ENCODE results near the gene ZNF280A. TPM values are rescaled to one million over a fixed set of nuclear protein-coding genes. Genes with fewer than 3 reads are reported as not detected.
"Not testable (repeated sequence)": the region's sequence is repeated elsewhere in the genome, so short reads cannot be mapped to it uniquely, and the experiment has no call there.

The ZNF280A gene
- total RNA-seq, 2 experiments from 2014 or later: not detected

DNA sequence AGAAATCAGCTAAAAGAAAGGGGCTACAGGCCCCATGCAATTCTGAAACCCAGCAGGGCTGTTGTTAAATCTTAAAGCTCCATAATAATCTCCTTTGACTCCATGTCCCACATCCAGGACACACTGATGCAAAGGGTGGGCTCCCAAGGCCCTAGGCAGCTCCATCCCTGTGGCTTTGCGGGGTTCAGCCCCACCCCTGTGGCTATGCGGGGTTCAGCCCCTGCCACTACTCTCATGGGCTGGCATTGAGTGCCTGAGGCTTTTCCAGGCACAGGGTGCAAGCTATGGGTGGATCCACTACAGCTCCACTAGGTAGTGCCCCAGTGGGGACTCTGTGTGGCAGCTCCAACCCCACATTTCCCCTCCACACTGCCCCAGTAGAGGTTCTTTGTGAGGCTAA is 8.7 kb upstream of the ZNF280A start:
- Mint-ChIP-seq H3K27ac (no peak overlapping the region), H3K9me3 (peaks cover 1% of the 10 kb centered on the region), H3K4me1 (no peaks in the 10 kb centered on the region), H3K27me3 (peaks cover 10% of the 10 kb centered on the region), H3K36me3 (no peaks in the 10 kb centered on the region), H3K4me3 (no peak overlapping the region)
- DNase-seq: no peak

DNA sequence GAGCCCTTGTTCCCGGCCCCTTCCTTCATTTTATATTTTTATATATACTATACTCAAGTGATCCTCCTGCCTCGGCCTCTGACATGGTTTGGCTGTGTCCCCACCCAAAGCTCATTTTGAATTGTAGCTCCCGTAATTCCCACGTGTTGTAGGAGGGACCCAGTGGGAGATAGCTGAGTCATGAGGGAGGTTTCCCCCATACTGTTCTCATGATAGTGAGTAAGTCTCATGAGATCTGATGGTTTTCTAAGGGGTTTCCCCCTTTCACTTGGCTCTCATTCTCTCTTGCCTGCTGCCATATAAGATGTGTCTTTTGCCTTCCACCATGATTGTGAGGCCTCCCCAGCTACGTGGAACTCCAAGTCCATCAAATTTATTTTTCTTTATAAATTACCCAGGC is 7.2 kb upstream of the ZNF280A start:
- Mint-ChIP-seq H3K4me1 (no peaks in the 10 kb centered on the region), H3K36me3 (no peaks in the 10 kb centered on the region), H3K4me3 (no peak overlapping the region), H3K27ac (no peak overlapping the region), H3K9me3 (peaks cover 1% of the 10 kb centered on the region), H3K27me3 (peaks cover 14% of the 10 kb centered on the region)
- DNase-seq: no peak

DNA sequence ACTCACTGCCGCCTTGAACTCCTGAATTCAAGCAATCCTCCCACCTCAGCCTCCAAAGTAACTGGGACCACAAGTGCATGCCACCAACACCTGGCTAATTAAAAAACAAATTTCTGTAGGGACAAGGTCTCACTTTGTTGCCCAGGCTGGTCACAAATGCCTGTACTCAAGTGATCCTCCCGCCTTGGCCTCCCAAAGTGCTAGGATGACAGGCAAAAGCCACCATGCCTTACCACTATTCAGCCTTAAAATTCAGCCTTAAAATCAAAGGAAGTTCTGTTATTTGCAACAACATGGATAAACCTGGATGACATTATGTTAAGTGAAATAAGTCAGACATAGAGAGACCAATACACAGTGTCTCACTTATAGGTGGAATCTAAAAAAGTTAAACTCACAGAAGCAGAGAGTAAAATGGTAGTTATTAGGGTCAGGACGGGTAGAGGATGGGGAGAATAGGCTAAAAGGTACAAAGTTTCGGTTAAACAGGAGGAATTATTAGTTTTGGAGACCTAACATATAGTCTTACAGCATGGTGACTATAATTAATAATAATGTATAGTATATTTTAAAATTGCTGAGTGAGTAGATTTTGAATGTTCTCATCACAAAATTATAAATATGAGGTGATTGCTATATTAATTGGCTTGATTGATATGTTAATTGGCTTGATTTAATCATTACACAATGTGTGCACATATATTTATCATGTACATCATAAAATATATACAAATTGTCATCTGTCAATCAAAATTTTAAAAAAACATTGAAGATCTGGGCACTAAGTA is 6.2 kb upstream of the ZNF280A start:
- DNase-seq: no peak
- no peak overlapping the region for H3K27ac Mint-ChIP-seq
- H3K4me3 Mint-ChIP-seq: no peak overlapping the region
- H3K27me3 Mint-ChIP-seq: peaks cover 14% of the 10 kb centered on the region
- no peaks in the 10 kb centered on the region for H3K4me1 Mint-ChIP-seq
- peaks cover 1% of the 10 kb centered on the region for H3K9me3 Mint-ChIP-seq
- H3K36me3 Mint-ChIP-seq: no peaks in the 10 kb centered on the region

DNA sequence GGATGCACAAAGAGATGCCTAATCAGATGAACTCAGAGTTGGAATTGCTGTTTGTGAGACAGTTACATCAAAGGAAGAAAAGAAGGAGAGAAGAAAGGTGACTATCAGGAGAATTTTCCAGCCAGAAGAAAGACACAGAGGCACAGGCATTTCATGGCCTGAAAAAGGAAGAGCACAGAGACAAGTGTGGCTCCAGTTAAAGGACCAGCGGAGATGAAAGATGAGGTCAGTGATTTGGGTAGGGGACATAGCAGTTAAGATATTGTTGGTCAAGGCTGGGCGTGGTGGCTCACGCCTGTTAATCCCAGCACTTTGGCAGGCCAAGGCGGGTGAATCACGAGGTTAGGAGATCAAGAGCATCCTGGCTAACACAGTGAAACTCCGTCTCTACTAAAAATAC is 3.4 kb upstream of the ZNF280A start:
- peaks cover 1% of the 10 kb centered on the region for H3K9me3 Mint-ChIP-seq

DNA sequence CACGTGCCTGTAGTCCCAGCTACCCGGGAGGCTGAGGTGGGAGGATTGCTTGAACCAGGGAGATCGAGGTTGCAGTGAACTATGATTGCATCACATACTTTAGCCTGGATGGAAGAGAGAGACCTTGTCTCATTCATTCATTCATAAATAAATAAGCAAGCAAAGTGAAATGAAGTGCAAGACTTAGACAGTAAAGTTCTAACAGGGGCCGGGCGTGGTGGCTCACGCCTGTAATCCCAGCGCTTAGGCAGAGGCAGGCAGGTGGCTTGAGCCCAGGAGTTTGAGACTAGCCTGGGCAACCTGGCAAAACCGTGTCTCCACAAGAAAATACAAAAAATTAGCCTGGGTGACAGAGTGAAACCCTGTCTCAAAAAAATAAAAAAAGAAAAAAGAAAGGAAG is 1.6 kb upstream of the ZNF280A start:
- Mint-ChIP-seq H3K27ac (no peak overlapping the region), H3K36me3 (no peaks in the 10 kb centered on the region), H3K4me1 (no peaks in the 10 kb centered on the region), H3K27me3 (peaks cover 24% of the 10 kb centered on the region), H3K4me3 (no peak overlapping the region), H3K9me3 (no peaks in the 10 kb centered on the region)
- no peak for DNase-seq

More for the DNA sequence above, 3.4 kb upstream of the ZNF280A start:
- Mint-ChIP-seq H3K4me3 (no peak overlapping the region), H3K27ac (no peak overlapping the region), H3K36me3 (no peaks in the 10 kb centered on the region), H3K4me1 (no peaks in the 10 kb centered on the region), H3K27me3 (peaks cover 20% of the 10 kb centered on the region)
- DNase-seq: no peak

DNA sequence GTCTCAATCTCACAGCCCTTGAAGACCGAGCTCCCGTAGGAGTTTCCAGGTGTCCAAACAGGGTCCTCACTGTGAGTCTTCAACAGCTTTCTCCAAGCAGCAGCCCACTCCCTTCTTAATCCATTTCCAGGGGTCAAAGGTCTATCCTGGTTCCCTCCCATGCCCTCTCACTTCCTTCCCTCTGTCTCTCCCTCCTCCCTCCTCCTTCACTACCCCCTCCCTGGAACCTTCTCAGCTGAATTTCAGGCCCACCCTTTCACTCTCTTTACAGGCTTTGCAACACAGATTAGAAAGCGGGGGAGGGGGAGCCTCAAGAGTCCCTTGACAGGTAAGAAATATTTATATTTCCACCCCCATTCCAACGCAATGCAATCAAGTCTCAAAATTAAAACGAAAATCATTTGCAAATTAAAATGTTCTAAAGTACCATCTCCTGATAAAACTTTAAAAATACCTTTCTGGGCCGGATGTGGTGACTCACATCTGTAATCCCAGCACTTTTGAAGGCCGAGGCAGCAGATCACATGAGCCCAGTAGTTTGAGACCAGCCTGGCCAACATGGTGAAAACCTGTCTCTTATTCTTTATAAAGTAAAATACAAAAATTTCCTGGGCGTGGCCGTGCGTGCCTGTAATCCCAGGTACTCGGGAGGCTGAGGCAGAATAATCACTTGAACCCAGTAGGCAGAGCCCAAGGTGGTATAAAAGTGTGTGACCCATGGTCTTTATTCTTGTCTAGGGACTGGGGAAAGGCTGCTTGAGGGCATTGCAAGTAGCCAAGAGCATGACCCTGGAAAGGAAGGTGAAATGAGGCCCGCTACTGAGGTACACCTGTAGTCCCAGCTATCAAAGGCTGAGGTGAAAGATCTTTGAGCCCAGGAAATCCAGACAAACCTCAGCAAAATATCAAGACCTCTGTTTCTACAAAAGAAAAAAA is 865 bp upstream of the ZNF280A start:
- Mint-ChIP-seq H3K27me3 (peaks cover 29% of the 10 kb centered on the region), H3K4me1 (no peaks in the 10 kb centered on the region), H3K9me3 (no peaks in the 10 kb centered on the region), H3K27ac (no peak overlapping the region), H3K4me3 (no peak overlapping the region), H3K36me3 (no peaks in the 10 kb centered on the region)
- DNase-seq: no peak

DNA sequence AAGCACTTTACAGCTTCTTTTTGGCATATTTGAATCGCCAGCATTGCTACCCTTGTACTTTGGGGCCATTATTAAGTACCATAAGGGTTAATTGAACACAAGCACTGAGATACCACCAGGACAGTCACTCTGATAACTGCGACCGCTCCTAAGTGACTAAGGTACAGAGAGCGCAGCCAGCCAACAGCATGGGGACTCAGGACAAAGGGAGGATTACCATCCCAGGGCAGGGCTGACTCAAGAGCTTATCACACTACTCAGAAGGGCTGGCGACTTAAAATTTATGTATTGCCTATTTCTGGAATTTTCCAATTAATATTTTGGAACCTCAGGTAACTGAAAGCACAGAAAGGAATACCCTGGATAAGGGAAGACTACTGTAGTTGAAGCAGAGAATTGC is 479 bp downstream of the ZNF280A start:
- H3K36me3 Mint-ChIP-seq: no peaks in the 10 kb centered on the region
- H3K27me3 Mint-ChIP-seq: peaks cover 41% of the 10 kb centered on the region
- H3K9me3 Mint-ChIP-seq: no peaks in the 10 kb centered on the region
- DNase-seq: no peak
- no peaks in the 10 kb centered on the region for H3K4me1 Mint-ChIP-seq
- no peak overlapping the region for H3K27ac Mint-ChIP-seq
- H3K4me3 Mint-ChIP-seq: no peak overlapping the region

DNA sequence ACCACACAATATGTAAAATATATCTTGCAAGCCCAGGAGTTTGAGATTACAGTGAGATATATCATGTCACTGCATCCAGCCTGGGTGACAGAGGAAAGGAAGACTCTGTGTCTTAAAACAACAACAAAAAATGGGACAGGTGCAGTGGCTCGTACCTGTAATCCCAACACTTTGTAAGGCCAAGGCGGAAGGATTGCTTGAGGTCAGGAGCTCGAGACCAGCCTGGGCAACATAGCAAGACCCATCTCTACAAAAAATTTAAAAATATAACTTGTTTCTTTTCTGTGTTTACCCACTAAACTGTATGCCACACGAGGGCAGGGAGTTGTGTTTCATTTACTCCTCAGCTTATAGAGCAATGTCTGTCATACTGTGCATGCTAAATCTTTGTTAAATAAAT is 3.1 kb downstream of the ZNF280A start:
- Mint-ChIP-seq H3K4me3 (no peak overlapping the region), H3K36me3 (no peaks in the 10 kb centered on the region), H3K9me3 (no peaks in the 10 kb centered on the region), H3K27me3 (peaks cover 42% of the 10 kb centered on the region), H3K27ac (no peak overlapping the region), H3K4me1 (no peaks in the 10 kb centered on the region)
- no peak for DNase-seq

DNA sequence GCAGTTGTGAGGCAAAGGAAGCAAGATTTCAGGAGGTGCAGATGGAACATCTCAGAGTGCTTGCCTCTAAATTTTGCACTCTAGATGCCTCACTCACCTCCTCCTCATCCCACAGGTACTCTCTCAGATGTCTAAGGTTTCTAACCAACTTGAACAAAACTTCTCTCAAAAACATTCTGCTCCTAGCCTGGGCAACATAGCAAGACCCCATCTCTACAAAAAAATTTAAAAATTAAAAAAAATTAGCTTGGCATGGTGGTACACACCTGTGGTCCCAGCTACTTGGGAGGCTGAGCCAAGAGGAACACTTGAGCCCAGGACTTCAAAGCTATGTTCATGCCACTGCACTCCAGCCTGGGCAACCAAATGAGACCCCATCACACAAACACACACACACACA is 4.2 kb downstream of the ZNF280A start:
- Mint-ChIP-seq H3K9me3 (peaks cover 2% of the 10 kb centered on the region), H3K36me3 (peaks cover 2% of the 10 kb centered on the region), H3K27me3 (peaks cover 43% of the 10 kb centered on the region)

DNA sequence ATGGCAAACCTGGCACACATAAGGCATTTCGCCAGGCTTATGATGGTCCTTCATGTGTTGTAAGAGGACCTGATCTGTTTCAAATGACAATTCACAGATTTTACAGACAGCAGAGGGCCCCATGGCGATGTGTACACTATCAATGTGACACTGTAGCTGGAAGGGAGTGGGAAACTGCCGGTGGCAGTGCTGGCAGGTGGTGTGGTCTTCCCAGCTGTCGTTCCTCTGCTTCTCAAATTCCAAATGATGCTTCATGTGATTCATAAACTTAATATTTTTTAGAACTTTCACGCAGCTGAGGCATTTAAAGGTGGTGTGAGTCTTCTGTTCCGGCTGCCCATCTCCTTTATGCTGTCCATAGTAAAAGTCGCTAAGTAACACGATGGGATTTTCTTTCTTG is 5.6 kb downstream of the ZNF280A start:
- H3K4me3 Mint-ChIP-seq, H3K4me1 Mint-ChIP-seq, H3K36me3 Mint-ChIP-seq, H3K27ac Mint-ChIP-seq, DNase-seq: not testable (repeated sequence)
- H3K27me3 Mint-ChIP-seq: peaks cover 38% of the 10 kb centered on the region
- peaks cover 12% of the 10 kb centered on the region for H3K9me3 Mint-ChIP-seq

More for the DNA sequence above, 4.2 kb downstream of the ZNF280A start:
- DNase-seq: no peak
- Mint-ChIP-seq H3K27ac (no peak overlapping the region), H3K4me1 (no peaks in the 10 kb centered on the region), H3K4me3 (no peak overlapping the region)

DNA sequence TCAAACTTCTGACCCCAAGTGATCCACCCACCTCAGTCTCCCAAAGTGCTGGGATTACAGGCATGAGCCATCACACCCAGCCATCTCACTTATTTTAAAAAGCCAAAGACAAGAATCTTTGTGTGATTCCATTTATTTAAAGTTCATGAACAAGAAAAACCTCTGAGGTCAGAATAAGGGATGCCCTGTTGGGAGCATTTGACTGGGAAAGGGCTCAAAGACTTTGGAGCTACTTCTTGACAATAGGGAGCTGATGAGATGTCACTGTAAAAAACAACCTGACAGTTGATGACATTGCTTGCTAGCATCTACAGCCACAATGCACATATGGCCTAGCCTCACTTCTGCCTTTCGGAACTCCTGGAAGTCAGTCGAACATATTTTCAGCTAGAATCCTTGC is 6.5 kb downstream of the ZNF280A start:
- H3K4me1 Mint-ChIP-seq: no peaks in the 10 kb centered on the region
- no peak for DNase-seq
- peaks cover 12% of the 10 kb centered on the region for H3K9me3 Mint-ChIP-seq
- H3K36me3 Mint-ChIP-seq: peaks cover 4% of the 10 kb centered on the region
- H3K4me3 Mint-ChIP-seq: no peak overlapping the region
- H3K27me3 Mint-ChIP-seq: peaks cover 37% of the 10 kb centered on the region
- no peak overlapping the region for H3K27ac Mint-ChIP-seq

DNA sequence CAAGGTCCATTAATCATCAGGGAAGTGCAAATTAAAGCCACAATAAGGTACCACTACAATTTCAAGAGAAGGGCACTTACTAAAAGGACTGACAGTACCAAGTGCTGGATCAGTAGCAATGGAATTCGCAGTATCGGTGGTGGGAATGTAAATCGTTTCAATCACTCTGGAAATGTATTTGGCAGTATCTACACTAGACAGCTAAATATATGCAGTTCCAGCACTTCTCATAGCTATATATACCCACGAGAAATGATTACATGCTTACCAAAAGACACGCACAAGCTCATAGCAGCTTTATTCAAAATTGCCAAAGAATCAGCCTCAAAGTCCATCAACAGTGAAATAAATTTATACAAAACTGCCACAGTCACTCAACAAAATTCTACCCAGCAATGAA is 7.1 kb downstream of the ZNF280A start:
- peaks cover under 1% of the 10 kb centered on the region for H3K4me1 Mint-ChIP-seq
- no peak overlapping the region for H3K4me3 Mint-ChIP-seq
- no peak for DNase-seq
- peaks cover 4% of the 10 kb centered on the region for H3K36me3 Mint-ChIP-seq
- H3K27me3 Mint-ChIP-seq: peaks cover 37% of the 10 kb centered on the region
- H3K27ac Mint-ChIP-seq: no peak overlapping the region
- H3K9me3 Mint-ChIP-seq: peaks cover 12% of the 10 kb centered on the region

DNA sequence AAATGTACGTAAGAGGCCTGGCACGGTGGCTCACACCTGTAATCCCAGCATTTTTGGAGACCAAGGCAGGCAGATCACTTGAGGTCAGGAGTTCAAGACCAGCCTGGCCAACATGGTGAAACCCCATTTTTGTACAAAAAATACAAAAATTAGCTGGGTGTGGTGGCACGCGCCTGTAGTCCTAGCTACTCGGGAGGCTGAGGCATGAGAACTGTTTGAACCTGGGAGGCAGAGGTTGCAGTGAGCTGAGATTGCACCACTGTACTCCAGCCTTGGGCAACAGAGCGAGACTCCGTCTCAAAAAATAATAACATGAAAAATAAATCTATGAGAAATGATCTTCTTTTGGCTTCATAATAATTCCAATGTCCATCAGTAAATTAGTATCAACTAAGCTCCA is 9.2 kb downstream of the ZNF280A start:
- DNase-seq, H3K4me3 Mint-ChIP-seq, H3K27ac Mint-ChIP-seq, H3K4me1 Mint-ChIP-seq: not testable (repeated sequence)
- H3K36me3 Mint-ChIP-seq: peaks cover 17% of the 10 kb centered on the region
- H3K27me3 Mint-ChIP-seq: peaks cover 27% of the 10 kb centered on the region
- peaks cover 12% of the 10 kb centered on the region for H3K9me3 Mint-ChIP-seq

DNA sequence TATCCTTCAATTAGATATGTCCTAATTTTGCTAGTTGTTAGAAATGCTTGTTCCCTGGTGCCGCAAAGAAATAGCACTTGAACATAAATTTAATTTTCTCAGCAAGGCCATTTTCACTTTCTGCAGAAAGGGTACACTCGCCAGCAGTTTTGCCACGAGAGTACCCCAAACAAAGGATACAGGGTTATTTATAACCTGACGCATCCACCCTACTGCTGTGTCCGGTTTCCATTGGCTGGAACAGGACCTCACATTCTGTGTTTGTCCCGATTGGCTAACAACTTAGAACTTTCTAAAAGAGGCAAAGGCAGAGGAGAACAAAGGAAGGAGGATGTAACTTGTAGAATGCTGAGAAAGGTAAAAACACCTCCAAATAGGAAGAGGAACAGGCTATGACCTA is 10.2 kb downstream of the ZNF280A start:
- not testable (repeated sequence) for DNase-seq, H3K4me1 Mint-ChIP-seq, H3K27ac Mint-ChIP-seq, H3K4me3 Mint-ChIP-seq
- H3K9me3 Mint-ChIP-seq: peaks cover 12% of the 10 kb centered on the region
- H3K36me3 Mint-ChIP-seq: peaks cover 20% of the 10 kb centered on the region
- H3K27me3 Mint-ChIP-seq: peaks cover 18% of the 10 kb centered on the region
